Measurements from ENCODE around the gene TXNDC5. TPM values are rescaled to one million over a fixed set of nuclear protein-coding genes. Genes with fewer than 3 reads are reported as not detected.

The TXNDC5 gene
- total RNA-seq, 1 experiment from 2014 or later = 162 TPM

GRCh38 chr6:7939184-7939863 is 28.7 kb upstream of the TXNDC5 start:
- H3K9me2 ChIP-seq (ENCODE audit: insufficient read depth) = no peaks in the 10 kb centered on the region
- ChIA-PET RAD21 (ENCODE audit: low non-redundant PET in 1 of 2, low total read pairs in 2 of 2, uncharacterized antibody in 2 of 2, unreplicated experiment in 2 of 2) (no interaction called here), POLR2A (no interaction called here), CTCF (no interaction called here)
- no peaks in the 10 kb centered on the region for H3K36me3 ChIP-seq (ENCODE audit: control insufficient read depth in 1 of 2, insufficient read depth in 2 of 2, low read length in 2 of 2)
- no peak overlapping the region for H3K9ac ChIP-seq (ENCODE audit: low read length)
- no TSS peak for BruUV-seq (replicated peaks)
- no peak overlapping the region for H3K27ac ChIP-seq (ENCODE audit: low read depth, low read length)
- H3K9me3 ChIP-seq (ENCODE audit: control insufficient read depth in 1 of 2, insufficient read depth in 1 of 2, low read depth in 1 of 2, low read length in 2 of 2) = no peaks in the 10 kb centered on the region
- H3K4me3 ChIP-seq (replicated peaks in 1 of 2; ENCODE audit: low read depth in 1 of 2, low read length in 2 of 2) = no peak overlapping the region
- H4K20me1 ChIP-seq (ENCODE audit: insufficient read depth) = no peaks in the 10 kb centered on the region
- H3K4me2 ChIP-seq (ENCODE audit: low read length) = no peak overlapping the region
- H2AFZ ChIP-seq (ENCODE audit: low read depth, low read length, poor library complexity, severe bottlenecking) = no peak overlapping the region
- intact Hi-C loops (cut with micrococcal nuclease) = no loop called here
- ATAC-seq (no peak), DNase-seq (ENCODE audit: low read depth, low spot score) (no peak)
- no peaks in the 10 kb centered on the region for H3K27me3 ChIP-seq (ENCODE audit: insufficient read depth, low read length)
- no peaks in the 10 kb centered on the region for H3K4me1 ChIP-seq (ENCODE audit: control insufficient read depth in 1 of 2, insufficient read depth in 2 of 2, low read length in 2 of 2)
- TF ChIP-seq ZFX (IDR thresholded peaks at IDR 0.05) (no peak), ELF1 (IDR thresholded peaks at IDR 0.05; ENCODE audit: borderline replicate concordance, low read depth) (no peak), POLR2A (IDR thresholded peaks at IDR 0.05; ENCODE audit: borderline replicate concordance, extremely low read depth, insufficient read depth, insufficient read length) (no peak)
- TF ChIP-seq, protein P1, sequence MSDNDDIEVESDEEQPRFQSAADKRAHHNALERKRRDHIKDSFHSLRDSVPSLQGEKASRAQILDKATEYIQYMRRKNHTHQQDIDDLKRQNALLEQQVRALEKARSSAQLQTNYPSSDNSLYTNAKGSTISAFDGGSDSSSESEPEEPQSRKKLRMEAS (IDR thresholded peaks at IDR 0.05) = no peak
- no peaks in the 10 kb centered on the region for H3K79me2 ChIP-seq (ENCODE audit: insufficient read depth, low read length)

DNA sequence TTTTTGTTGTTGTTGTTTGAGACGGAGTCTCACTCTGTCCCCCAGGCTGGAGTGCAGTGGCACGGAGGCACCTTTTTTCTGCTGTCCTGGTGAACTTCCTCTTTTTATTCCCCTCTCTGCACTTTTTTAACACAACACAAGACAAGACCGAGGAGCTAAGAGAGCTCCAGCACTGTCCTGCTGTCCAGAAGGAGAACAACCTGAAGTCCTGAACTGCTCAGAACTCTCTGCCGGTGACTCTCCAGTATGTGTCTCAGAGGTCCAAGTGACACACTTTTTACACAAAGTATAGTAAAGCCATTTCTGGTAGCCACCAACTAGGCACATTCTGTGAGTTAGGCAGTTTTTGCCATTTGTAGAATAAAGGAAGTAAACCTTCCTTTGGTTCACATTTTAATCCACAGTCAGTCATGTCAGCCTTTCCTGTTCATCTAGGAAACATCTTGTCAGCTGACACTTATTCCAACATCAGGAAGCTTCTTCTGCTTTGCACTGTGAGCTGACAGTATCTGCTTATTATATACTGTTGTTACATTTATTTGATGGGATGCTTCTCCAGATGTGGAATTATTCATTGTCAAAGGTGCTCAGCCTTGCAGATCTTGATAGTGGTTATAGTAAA is 28.1 kb upstream of the TXNDC5 start:
- POLR2A ChIA-PET = no interaction called here
- H3K9me3 ChIP-seq (ENCODE audit: control insufficient read depth in 1 of 2, insufficient read depth in 1 of 2, low read depth in 1 of 2, low read length in 2 of 2) = no peaks in the 10 kb centered on the region
- no peak for TF ChIP-seq SP1 (IDR thresholded peaks at IDR 0.05; ENCODE audit: low read depth)
- no peak for TF ChIP-seq TCF7L2 (IDR thresholded peaks at IDR 0.05; ENCODE audit: borderline replicate concordance, extremely low read depth, insufficient read depth, insufficient read length)
- TF ChIP-seq ELF1 (IDR thresholded peaks at IDR 0.05; ENCODE audit: borderline replicate concordance, low read depth) = no peak
- TF ChIP-seq, protein P2, sequence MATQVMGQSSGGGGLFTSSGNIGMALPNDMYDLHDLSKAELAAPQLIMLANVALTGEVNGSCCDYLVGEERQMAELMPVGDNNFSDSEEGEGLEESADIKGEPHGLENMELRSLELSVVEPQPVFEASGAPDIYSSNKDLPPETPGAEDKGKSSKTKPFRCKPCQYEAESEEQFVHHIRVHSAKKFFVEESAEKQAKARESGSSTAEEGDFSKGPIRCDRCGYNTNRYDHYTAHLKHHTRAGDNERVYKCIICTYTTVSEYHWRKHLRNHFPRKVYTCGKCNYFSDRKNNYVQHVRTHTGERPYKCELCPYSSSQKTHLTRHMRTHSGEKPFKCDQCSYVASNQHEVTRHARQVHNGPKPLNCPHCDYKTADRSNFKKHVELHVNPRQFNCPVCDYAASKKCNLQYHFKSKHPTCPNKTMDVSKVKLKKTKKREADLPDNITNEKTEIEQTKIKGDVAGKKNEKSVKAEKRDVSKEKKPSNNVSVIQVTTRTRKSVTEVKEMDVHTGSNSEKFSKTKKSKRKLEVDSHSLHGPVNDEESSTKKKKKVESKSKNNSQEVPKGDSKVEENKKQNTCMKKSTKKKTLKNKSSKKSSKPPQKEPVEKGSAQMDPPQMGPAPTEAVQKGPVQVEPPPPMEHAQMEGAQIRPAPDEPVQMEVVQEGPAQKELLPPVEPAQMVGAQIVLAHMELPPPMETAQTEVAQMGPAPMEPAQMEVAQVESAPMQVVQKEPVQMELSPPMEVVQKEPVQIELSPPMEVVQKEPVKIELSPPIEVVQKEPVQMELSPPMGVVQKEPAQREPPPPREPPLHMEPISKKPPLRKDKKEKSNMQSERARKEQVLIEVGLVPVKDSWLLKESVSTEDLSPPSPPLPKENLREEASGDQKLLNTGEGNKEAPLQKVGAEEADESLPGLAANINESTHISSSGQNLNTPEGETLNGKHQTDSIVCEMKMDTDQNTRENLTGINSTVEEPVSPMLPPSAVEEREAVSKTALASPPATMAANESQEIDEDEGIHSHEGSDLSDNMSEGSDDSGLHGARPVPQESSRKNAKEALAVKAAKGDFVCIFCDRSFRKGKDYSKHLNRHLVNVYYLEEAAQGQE (IDR thresholded peaks at IDR 0.05; ENCODE audit: low read depth) = no peak
- TF ChIP-seq CBX3 (IDR thresholded peaks at IDR 0.05; ENCODE audit: low read depth) = no peak
- TF ChIP-seq CTCF (IDR thresholded peaks at IDR 0.05 in 2 of 3, conservative IDR thresholded peaks at IDR 0.05 in 1 of 3; ENCODE audit: borderline replicate concordance in 1 of 3, insufficient read depth in 1 of 3, low read depth in 2 of 3, low read length in 2 of 3) = no peak
- TF ChIP-seq, protein P3, sequence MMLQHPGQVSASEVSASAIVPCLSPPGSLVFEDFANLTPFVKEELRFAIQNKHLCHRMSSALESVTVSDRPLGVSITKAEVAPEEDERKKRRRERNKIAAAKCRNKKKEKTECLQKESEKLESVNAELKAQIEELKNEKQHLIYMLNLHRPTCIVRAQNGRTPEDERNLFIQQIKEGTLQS (IDR thresholded peaks at IDR 0.05) = no peak
- no peak for TF ChIP-seq EZH2 (IDR thresholded peaks at IDR 0.05)
- TF ChIP-seq POLR2AphosphoS5 (IDR thresholded peaks at IDR 0.05; ENCODE audit: low read depth, low read length) = no peak
- TF ChIP-seq, protein P1 (IDR thresholded peaks at IDR 0.05) = no peak
- TF ChIP-seq CEBPB (IDR thresholded peaks at IDR 0.05; ENCODE audit: low read depth) = no peak
- no peak for TF ChIP-seq SRF (IDR thresholded peaks at IDR 0.05; ENCODE audit: low read depth)

More for the DNA sequence above, 28.1 kb upstream of the TXNDC5 start:
- CTCF ChIA-PET = no interaction called here
- no TSS peak for BruUV-seq (replicated peaks)
- RAD21 ChIA-PET (ENCODE audit: low non-redundant PET in 1 of 2, low total read pairs in 2 of 2, uncharacterized antibody in 2 of 2, unreplicated experiment in 2 of 2) = no interaction called here
- Histone ChIP-seq H3K9ac (ENCODE audit: low read length) (no peak overlapping the region), H3K27me3 (ENCODE audit: insufficient read depth, low read length) (no peaks in the 10 kb centered on the region), H3K27ac (ENCODE audit: low read depth, low read length) (no peak overlapping the region), H3K4me2 (ENCODE audit: low read length) (no peak overlapping the region), H3K79me2 (ENCODE audit: insufficient read depth, low read length) (no peaks in the 10 kb centered on the region), H3K9me2 (ENCODE audit: insufficient read depth) (no peaks in the 10 kb centered on the region), H3K4me3 (replicated peaks in 1 of 2; ENCODE audit: low read depth in 1 of 2, low read length in 2 of 2) (no peak overlapping the region), H3K36me3 (ENCODE audit: control insufficient read depth in 1 of 2, insufficient read depth in 2 of 2, low read length in 2 of 2) (no peaks in the 10 kb centered on the region), H2AFZ (ENCODE audit: low read depth, low read length, poor library complexity, severe bottlenecking) (no peak overlapping the region), H4K20me1 (ENCODE audit: insufficient read depth) (no peaks in the 10 kb centered on the region), H3K4me1 (ENCODE audit: control insufficient read depth in 1 of 2, insufficient read depth in 2 of 2, low read length in 2 of 2) (no peaks in the 10 kb centered on the region)
- DNase-seq (ENCODE audit: low read depth, low spot score) = no peak
- ATAC-seq = no peak
- intact Hi-C loops (cut with micrococcal nuclease) = no loop called here
